Measurements from ENCODE around the gene GJB2.

GRCh38 chr13:20151016-20151415 is 41.7 kb downstream of the GJB2 start:
- TF ChIP-seq POLR2A (IDR thresholded peaks at IDR 0.05) (no peak), CTCF (IDR thresholded peaks at IDR 0.05) (no peak)

Measured in ovary (tissue), 3 donors.